Measurements from ENCODE around the gene SYTL5.

- TF ChIP-seq CTCF (conservative IDR thresholded peaks at IDR 0.05; ENCODE audit: low read depth, low read length): no peak
- no peak for TF ChIP-seq RFX5 (IDR thresholded peaks at IDR 0.05; ENCODE audit: low read depth, low read length)
- no peak for TF ChIP-seq USF2 (IDR thresholded peaks at IDR 0.05; ENCODE audit: low read depth, low read length)
- no peak for TF ChIP-seq RCOR1 (IDR thresholded peaks at IDR 0.05; ENCODE audit: insufficient replicate concordance, low read length)
- TF ChIP-seq POLR2A (IDR thresholded peaks at IDR 0.05; ENCODE audit: low read depth, low read length): no peak
- no peak for TF ChIP-seq RAD21 (IDR thresholded peaks at IDR 0.05; ENCODE audit: low read length)
Measured at GRCh38 chrX:38087594-38087993, 81.2 kb downstream of the SYTL5 start.

Measured in IMR-90 (cell line).